T47D (cell line): ENCODE results near the gene SLC16A2.

Source experiments
- DNase-seq, 2 experiments: peaks; one replicate each; pipeline versions ENCODE4 v3.0.0 to v3.0.0-alpha.2; 2011 to 2012; ENCODE audit warnings: low read depth in 1 of 2, low spot score in 1 of 2
- JUND ChIP-seq: IDR thresholded peaks from 2 replicates; pipeline ENCODE4 v1.6.1; 2012; ENCODE audit warnings: low read depth
- in situ Hi-C: cut with HindIII; loops from 2 replicates; pipeline ENCODE4 v1.10.0; 2016; ENCODE audit warnings: low sequenced_read_pairs, low pct_unique_long_range_greater_than_20kb

SLC16A2 gene

DNA sequence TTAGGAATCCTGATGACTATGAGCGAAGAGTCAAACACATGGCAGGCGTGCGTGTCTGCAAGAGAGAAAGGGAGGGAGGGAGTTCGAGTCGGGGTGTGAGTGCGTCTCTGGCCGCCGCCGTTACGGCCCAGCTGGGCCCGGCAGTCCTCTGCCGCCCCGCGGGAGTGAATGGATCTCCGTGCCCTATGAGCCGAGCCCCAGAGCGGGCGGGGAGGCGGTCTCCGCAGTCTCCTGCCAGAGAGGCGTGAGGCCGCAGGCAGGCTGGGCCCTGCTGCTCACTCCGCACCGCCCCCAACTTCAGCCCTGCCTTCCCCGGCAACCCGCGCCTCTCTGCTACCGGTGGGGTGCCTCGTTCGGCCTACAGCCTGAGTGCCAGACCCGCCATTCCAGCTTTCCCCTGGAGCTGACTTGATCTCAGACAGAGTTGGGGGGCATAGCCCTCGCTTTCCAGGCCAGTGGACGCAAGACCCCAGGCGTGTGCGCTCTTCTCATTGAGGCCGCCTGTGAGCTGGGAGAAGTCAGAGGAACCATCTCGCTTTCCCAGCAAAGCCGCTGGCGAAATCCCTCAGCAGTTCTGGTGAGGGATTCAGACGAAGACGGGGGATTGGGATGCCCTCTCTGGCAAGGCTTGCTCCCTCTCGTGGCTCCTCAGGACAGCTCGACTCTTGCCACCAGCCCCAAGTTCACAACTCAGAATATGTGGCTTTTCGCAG lies 1.4 kb downstream of the SLC16A2 start:
- no peak for TF ChIP-seq JUND
- DNase-seq = no peak
- in situ Hi-C loops = no loop called here

GRCh38 chrX:74423289-74423998 lies 2.2 kb downstream of the SLC16A2 start:
- no peak for DNase-seq
- TF ChIP-seq JUND = no peak
- in situ Hi-C loops = no loop called here

GRCh38 chrX:74426071-74426470 lies 4.8 kb downstream of the SLC16A2 start:
- in situ Hi-C loops = no loop called here
- no peak for DNase-seq
- no peak for TF ChIP-seq JUND

GRCh38 chrX:74426615-74427014 lies 5.3 kb downstream of the SLC16A2 start:
- TF ChIP-seq JUND = no peak
- DNase-seq = no peak
- in situ Hi-C loops = no loop called here

GRCh38 chrX:74431797-74432196 lies 10.5 kb downstream of the SLC16A2 start:
- in situ Hi-C loops = no loop called here
- no peak for TF ChIP-seq JUND
- DNase-seq = no peak

DNA sequence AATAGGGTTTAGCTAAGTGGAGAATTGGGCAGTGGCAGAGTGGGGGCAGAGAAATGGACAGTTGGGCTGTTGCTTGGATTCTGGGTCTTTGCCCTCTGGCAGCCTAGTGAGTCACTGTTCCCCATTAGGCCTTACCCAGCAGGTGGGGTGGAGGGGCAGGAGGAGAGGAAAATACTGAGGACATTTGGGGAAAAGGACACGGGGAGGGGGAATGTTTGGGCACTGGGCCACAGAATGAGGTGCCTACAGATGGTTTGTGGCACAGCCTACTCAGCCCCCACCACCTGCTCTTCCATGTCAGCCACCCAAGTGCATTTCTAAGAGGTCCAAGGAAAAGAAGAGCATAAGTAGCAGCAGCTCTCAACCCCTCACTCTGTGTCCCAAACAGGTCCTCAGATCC lies 13.0 kb downstream of the SLC16A2 start:
- DNase-seq = no peak
- in situ Hi-C loops = no loop called here
- no peak for TF ChIP-seq JUND

- TF ChIP-seq JUND = no peak
- DNase-seq = peak in 1 of 2 experiments; percentile 43
- in situ Hi-C loops = no loop called here
Observed at GRCh38 chrX:74437530-74437929, 16.2 kb downstream of the SLC16A2 start.

DNA sequence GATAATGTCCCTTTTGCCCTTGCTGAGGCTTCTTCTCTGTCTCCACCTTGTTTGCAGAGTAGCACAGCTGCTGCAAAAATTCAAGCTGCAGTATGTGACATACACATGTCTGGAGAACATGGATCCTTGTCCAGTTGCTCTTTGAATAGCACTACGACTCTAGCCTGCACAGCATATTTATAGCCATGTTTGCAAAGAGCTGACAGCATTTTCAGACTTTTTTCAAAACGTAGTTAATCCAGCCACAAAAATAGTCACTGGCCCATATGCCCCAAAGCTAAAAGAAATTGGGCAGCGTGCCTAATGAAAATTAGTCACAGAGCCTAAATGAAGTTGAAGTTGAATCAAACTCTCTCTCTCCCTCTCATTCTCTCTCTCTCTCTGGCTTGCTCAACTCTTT lies 17.5 kb downstream of the SLC16A2 start:
- no peak for DNase-seq
- in situ Hi-C loops = no loop called here
- no peak for TF ChIP-seq JUND

- in situ Hi-C loops = no loop called here
- no peak for TF ChIP-seq JUND
- no peak for DNase-seq
Observed at GRCh38 chrX:74445099-74445498, 23.8 kb downstream of the SLC16A2 start.

DNA sequence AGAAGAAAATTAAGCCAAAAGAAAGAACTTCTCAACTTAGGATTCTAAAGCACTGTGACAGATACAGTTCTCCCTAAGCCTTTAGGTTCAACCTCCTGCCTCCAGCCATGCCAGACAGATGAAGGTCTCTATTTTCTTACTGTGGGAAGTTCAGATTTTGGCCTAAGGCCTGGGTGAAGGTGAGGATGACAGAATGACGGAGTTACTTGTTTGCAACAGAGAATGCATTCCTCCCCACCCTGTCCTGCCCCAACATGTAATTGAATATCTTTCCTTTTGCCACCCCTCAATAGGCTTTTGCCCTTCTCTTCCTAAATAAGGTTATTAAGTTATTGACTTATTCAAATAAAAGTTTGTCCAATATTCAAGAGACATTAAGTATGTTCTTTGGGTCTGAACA lies 25.6 kb downstream of the SLC16A2 start:
- in situ Hi-C loops = no loop called here

GRCh38 chrX:74448669-74449068 lies 27.4 kb downstream of the SLC16A2 start:
- in situ Hi-C loops = no loop called here

More for the DNA sequence above, 25.6 kb downstream of the SLC16A2 start:
- no peak for DNase-seq
- no peak for TF ChIP-seq JUND

DNA sequence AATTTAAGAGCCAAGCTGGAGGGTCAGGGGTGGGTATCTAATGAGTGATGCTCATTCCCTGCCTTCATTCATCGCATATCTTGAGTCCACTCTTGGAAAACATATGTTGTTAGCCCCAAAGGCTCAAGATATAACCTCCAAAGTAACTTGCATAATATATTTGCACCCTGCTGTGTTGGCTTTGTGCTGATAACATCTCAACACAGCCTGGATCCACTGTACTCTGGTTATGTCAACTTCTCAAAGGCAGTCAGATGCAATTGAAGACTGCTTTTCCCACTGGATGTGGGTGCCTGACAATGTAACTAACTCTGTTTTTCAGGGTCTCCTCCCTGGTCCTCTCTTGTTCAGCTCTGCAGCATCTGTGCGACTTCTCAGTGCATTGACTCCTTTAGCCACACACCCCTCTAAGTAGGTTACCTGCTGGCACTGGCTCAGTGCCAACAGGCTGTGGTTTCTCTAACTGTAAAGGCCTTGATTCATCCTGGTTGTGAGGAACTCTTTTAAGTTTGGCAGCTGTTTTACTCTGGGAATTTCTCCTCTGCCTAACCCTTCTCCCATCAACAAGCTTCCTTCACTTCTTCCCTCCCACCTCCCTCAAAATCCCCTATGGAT lies 28.1 kb downstream of the SLC16A2 start:
- DNase-seq = peak in 1 of 2 experiments; percentile 51
- in situ Hi-C loops = no loop called here
- no peak for TF ChIP-seq JUND

More at GRCh38 chrX:74448669-74449068, 27.4 kb downstream of the SLC16A2 start:
- no peak for DNase-seq
- no peak for TF ChIP-seq JUND

DNA sequence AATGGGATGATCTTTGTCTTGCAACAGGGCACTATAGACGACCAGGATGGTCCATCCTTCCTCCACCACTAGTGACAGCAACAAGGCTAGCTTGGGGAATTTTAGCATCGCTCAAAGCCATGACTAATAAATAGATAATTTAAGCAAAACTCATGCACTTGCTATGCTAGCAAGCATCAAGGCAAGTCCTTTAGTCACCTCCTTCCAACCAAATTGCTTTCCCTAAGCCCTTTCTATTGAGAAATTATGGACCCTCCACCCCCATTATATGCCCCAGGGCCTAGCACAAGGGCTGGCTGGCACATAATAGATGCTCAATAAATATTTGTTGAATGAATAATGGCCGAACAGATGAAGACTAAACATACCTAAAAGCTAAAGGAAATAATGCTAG lies 28.6 kb downstream of the SLC16A2 start:
- no peak for DNase-seq
- TF ChIP-seq JUND = no peak
- in situ Hi-C loops = no loop called here
